OCI-LY7 (cell line): ENCODE data around the gene CCDC174.

Experiments used
- EZH2phosphoT487 ChIP-seq: fragments of 200-600 bp; sonication (generic); IDR thresholded peaks from 2 replicates; pipeline ENCODE4 v1.6.1; 2018; ENCODE audit warnings: low read depth, borderline replicate concordance, mild to moderate bottlenecking, mixed run types, antibody characterized with exemption, low read length, moderate library complexity, mixed read lengths
- TF ChIP-seq, protein P1 (sequence below): fragments of 200-600 bp; sonication (generic); conservative IDR thresholded peaks from 2 replicates; pipeline ENCODE4 v1.5.1; 2014; ENCODE audit warnings: mild to moderate bottlenecking, antibody characterized with exemption, low read length, moderate library complexity, mixed read lengths

DNA sequence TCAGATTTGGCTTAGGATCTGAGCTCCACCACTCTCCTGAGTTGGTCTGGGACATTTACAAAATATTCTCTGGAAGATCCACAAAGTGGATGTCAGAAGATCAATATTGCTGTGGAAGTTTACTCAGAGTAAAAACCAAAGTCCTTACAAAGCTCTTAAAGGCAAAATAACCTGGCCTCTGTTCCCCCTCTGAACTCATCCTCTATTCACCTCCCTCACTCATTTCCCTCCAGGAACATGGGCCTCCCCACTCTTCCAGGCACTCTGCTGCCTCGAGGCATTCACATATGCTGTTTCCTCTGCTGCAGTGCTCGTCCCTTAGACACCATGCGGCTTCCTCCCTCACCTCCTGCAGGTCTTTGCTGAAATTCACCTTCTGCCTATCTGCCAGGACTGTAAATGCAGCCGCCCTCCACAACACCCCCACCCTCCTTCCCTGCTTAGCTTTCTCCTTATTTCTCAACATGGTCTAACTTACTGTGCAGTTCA, 19.1 kb upstream of the CCDC174 start:
- TF ChIP-seq, protein P1, sequence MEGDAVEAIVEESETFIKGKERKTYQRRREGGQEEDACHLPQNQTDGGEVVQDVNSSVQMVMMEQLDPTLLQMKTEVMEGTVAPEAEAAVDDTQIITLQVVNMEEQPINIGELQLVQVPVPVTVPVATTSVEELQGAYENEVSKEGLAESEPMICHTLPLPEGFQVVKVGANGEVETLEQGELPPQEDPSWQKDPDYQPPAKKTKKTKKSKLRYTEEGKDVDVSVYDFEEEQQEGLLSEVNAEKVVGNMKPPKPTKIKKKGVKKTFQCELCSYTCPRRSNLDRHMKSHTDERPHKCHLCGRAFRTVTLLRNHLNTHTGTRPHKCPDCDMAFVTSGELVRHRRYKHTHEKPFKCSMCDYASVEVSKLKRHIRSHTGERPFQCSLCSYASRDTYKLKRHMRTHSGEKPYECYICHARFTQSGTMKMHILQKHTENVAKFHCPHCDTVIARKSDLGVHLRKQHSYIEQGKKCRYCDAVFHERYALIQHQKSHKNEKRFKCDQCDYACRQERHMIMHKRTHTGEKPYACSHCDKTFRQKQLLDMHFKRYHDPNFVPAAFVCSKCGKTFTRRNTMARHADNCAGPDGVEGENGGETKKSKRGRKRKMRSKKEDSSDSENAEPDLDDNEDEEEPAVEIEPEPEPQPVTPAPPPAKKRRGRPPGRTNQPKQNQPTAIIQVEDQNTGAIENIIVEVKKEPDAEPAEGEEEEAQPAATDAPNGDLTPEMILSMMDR: no peak
- no peak for TF ChIP-seq EZH2phosphoT487
